HFF-Myc (cell line): ENCODE results near the gene HIVEP3.
"Not testable (repeated sequence)": the region's sequence is repeated elsewhere in the genome, so short reads cannot be mapped to it uniquely, and the experiment has no call there.

ENCODE experiments used
- DNase-seq: peaks from one replicate; pipeline ENCODE4 v3.0.0-alpha.2; 2011; ENCODE audit warnings: low read depth; ENCODE audit errors: extremely low read depth
- H3K4me3 ChIP-seq: replicated peaks from 2 replicates; pipeline ENCODE4 v1.5.1; 2011; ENCODE audit warnings: low read depth, mild to moderate bottlenecking, control low read depth, low read length
- TF ChIP-seq, protein P1 (sequence below): IDR thresholded peaks from 2 replicates; pipeline ENCODE4 v1.5.1; 2012; ENCODE audit warnings: mild to moderate bottlenecking, low read depth, low read length, control low read depth; ENCODE audit errors: missing control alignments

The HIVEP3 gene

DNA sequence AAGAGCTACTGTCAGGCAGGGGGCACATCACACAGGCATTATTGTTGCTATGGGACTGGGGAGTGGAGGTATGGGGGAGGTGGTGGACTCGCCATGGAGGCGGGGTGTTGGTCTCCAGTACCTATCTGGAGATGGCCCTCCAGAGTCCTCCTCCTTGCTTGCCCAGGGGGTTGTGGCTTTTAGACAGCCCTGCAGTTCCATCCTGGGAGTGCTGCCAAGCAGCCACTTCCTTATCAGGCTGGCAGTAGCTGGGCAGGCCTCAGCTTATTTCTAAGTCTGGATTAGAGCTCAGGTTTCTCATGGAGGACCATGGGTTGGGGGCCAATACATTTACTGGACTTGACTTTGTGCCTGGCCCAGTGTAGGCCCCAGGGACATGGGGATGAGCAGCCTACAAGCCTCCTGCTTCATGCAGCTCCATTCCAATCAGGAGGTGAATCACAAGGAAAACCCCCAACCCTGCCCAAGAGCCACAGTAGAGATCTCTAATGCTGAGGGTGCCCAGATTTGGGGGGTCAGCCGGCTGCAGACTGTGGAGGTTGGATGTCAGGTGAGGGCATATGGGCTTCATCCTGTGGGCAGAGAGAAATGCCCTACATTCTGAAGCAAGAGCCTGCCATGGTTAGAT is 223.5 kb downstream of the HIVEP3 start:
- TF ChIP-seq, protein P1, sequence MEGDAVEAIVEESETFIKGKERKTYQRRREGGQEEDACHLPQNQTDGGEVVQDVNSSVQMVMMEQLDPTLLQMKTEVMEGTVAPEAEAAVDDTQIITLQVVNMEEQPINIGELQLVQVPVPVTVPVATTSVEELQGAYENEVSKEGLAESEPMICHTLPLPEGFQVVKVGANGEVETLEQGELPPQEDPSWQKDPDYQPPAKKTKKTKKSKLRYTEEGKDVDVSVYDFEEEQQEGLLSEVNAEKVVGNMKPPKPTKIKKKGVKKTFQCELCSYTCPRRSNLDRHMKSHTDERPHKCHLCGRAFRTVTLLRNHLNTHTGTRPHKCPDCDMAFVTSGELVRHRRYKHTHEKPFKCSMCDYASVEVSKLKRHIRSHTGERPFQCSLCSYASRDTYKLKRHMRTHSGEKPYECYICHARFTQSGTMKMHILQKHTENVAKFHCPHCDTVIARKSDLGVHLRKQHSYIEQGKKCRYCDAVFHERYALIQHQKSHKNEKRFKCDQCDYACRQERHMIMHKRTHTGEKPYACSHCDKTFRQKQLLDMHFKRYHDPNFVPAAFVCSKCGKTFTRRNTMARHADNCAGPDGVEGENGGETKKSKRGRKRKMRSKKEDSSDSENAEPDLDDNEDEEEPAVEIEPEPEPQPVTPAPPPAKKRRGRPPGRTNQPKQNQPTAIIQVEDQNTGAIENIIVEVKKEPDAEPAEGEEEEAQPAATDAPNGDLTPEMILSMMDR = no peak
- no peak for DNase-seq
- H3K4me3 ChIP-seq = no peak overlapping the region

- not testable (repeated sequence) for DNase-seq, H3K4me3 ChIP-seq
Measured at GRCh38 chr1:41691966-41692365, 226.8 kb downstream of the HIVEP3 start.

DNA sequence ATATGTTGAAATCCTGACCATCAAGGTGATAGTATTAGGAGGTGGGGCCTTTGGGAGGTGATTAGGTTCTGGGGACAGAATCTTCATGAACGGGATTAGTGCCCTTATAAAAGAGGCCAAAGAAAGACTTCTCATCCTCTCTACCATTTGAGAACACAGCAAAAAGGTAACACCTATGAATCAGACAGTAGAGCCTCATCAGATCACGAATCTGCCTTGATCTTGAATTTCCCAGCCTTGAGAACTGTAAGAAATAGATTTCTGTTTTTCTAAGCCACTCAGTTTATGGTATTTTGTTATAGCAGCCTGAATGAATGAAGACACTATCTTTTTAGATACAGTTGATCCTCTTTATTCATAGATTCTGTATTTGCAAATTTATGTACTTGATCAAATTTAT is 227.3 kb downstream of the HIVEP3 start:
- TF ChIP-seq, protein P1 = no peak
- H3K4me3 ChIP-seq = no peak overlapping the region
- DNase-seq = no peak

DNA sequence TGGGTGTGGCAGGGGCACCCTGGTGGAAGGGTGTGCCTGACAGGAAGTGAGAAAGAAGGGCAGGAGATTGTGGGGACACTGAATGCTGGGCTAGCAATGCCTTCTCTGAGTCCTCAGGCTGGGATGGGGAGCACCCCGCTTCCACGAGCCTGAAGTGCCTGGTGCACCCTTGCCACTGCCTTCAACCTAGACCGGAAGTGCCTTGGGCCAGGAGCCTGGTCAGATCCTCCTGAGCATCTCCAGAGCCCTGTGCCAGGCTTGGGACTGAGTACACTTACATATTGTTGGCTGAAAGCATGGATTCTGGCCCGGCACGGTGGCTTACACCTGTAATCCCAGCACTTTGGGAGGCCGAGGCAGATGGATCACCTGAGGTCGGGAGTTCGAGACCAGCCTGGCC is 228.4 kb downstream of the HIVEP3 start:
- no peak for DNase-seq
- TF ChIP-seq, protein P1 = no peak
- H3K4me3 ChIP-seq = no peak overlapping the region

DNA sequence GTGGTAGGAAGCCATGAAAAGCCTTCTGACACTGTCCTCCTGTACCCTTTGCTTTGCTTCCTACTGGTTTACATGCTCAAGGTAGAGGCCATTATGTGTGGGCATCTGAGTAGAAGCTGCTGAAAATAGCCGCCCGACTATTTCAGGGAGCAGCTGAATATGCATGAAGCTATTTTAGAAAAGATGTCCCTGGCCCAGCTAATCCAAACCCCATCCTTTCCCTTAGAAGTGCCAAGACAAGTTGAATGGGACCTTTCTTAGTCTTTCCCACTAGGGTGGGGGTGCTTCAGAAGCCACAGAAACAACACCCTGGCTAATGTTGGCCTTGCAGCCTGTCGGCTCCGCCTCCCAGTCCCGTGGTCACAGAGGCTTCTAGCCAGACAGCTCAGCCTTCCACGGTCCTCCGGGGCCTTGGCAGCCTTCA is 229.2 kb downstream of the HIVEP3 start:
- no peak overlapping the region for H3K4me3 ChIP-seq
- no peak for DNase-seq
- TF ChIP-seq, protein P1 = no peak

DNA sequence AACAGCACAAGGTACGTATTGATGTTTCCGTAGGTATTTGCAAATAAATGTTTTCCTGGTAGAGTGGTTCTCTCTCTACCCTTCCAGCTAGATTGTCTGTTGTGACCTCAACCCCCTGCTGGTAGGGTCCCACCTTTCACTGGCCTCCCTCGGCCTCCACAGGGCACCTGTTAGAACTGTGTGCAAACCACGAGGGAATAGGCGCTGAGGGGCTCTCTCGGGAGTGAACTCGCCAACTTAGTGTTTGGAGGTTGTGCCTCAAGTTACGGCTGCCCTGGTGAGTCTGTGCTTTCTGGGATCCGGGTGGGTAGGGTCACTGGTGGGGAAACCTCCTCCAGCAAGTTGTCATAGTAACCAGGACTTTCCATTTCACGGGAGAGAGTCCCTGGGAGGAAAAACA is 229.6 kb downstream of the HIVEP3 start:
- no peak for DNase-seq
- TF ChIP-seq, protein P1 = no peak
- H3K4me3 ChIP-seq = no peak overlapping the region

DNA sequence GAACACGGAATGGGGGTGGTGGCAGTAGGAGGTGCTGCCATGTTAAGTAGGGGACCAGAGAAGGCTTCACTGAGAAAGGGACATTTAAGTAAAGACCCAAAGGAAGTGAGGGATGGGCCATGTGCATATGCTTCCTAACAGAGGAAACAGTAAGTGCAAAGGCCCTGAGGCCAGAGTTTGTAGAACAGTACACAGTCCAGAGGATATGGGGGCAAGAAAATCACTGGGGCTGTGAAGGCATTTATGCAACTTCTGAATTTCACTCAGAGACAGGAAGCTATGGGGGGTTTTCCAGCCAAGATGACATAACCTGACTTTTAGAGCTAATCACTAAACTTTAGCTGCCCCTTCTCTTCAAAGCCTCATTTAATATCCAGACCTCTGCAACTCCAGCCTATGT is 231.7 kb downstream of the HIVEP3 start:
- TF ChIP-seq, protein P1 = no peak

More for the DNA sequence above, 231.7 kb downstream of the HIVEP3 start:
- no peak for DNase-seq
- H3K4me3 ChIP-seq = no peak overlapping the region
